SK-N-MC (cell line): ENCODE measurements around the gene CYSRT1.

Source experiments
- EZH2 ChIP-seq: fragments of 200-600 bp; sonication (generic); IDR thresholded peaks from one replicate; pipeline ENCODE4 v1.6.1; 2017; ENCODE audit warnings: antibody characterized with exemption
- FOXP2 ChIP-seq: optimal IDR thresholded peaks from 2 replicates; pipeline ENCODE3; 2011; ENCODE audit warnings: mild to moderate bottlenecking, moderate library complexity; ENCODE audit not compliant: insufficient read depth; ENCODE audit errors: extremely low read length, control extremely low read depth
- POLR2AphosphoS5 ChIP-seq: IDR thresholded peaks from 2 replicates; pipeline ENCODE4 v1.6.1; 2012; ENCODE audit warnings: mild to moderate bottlenecking, low read depth, low read length, borderline replicate concordance

GRCh38 chr9:137220317-137221094, 4.5 kb upstream of the CYSRT1 start:
- TF ChIP-seq POLR2AphosphoS5 (no peak), EZH2 (no peak), FOXP2 (no peak)
